Panc1 (cell line): ENCODE data around the gene CASP9.

Experiments used
- CTCF ChIP-seq: fragments of 450-650 bp; IDR thresholded peaks from 2 replicates; pipeline ENCODE4 v1.5.1; 2017; ENCODE audit warnings: mild to moderate bottlenecking
- POLR2AphosphoS5 ChIP-seq: IDR thresholded peaks from 2 replicates; pipeline ENCODE4 v1.6.1; 2012; ENCODE audit warnings: mild to moderate bottlenecking, low read depth, low read length, moderate library complexity
- REST ChIP-seq, 2 experiments: IDR thresholded peaks; 2 replicates each; pipeline ENCODE4 v1.6.1; 2011 to 2012; ENCODE audit warnings: low read depth in 2 of 2, control low read depth in 1 of 2, low read length in 1 of 2, mild to moderate bottlenecking in 1 of 2, moderate library complexity in 1 of 2; ENCODE audit not compliant: insufficient read depth in 1 of 2
- SIN3A ChIP-seq: IDR thresholded peaks from 2 replicates; pipeline ENCODE4 v1.6.1; 2012; ENCODE audit warnings: low read depth, mild to moderate bottlenecking, low read length, moderate library complexity, borderline replicate concordance; ENCODE audit not compliant: insufficient read depth
- TCF7L2 ChIP-seq: IDR thresholded peaks from 2 replicates; pipeline ENCODE4 v1.6.1; 2011; ENCODE audit warnings: mild to moderate bottlenecking, low read depth, low read length, inconsistent platforms

GRCh38 chr1:15573477-15573876, 49.5 kb upstream of the CASP9 start:
- TF ChIP-seq CTCF (no peak), POLR2AphosphoS5 (no peak), TCF7L2 (no peak), REST (IDR thresholded peaks at IDR 0.05; ENCODE audit: insufficient read depth in 1 of 2, low read depth in 2 of 2, low read length in 1 of 2) (no peak), SIN3A (no peak)
